GM04504 (cell line): ENCODE measurements around the gene TMEM200A.

Experiments used
- DNase-seq: peaks from one replicate; pipeline ENCODE4 v3.0.0-alpha.2; 2012; ENCODE audit warnings: low read depth

The TMEM200A gene

GRCh38 chr6:130377915-130378314, 12.1 kb downstream of the TMEM200A start:
- no peak for DNase-seq

- DNase-seq, result no peak
Observed at GRCh38 chr6:130379223-130379622, 13.4 kb downstream of the TMEM200A start.

GRCh38 chr6:130381012-130381411, 15.2 kb downstream of the TMEM200A start:
- no peak for DNase-seq

GRCh38 chr6:130381459-130382380, 15.9 kb downstream of the TMEM200A start:
- DNase-seq, result no peak

- no peak for DNase-seq
Observed at GRCh38 chr6:130382872-130383490, 17.2 kb downstream of the TMEM200A start.

GRCh38 chr6:130385064-130385695, 19.4 kb downstream of the TMEM200A start:
- DNase-seq, result no peak

GRCh38 chr6:130389142-130389541, 23.3 kb downstream of the TMEM200A start:
- DNase-seq, result no peak

- DNase-seq, result no peak
Observed at GRCh38 chr6:130390890-130391289, 25.1 kb downstream of the TMEM200A start.

GRCh38 chr6:130393306-130393705, 27.5 kb downstream of the TMEM200A start:
- DNase-seq, result no peak

- no peak for DNase-seq
Observed at GRCh38 chr6:130394246-130394645, 28.4 kb downstream of the TMEM200A start.

- DNase-seq, result no peak
Observed at GRCh38 chr6:130395164-130395563, 29.3 kb downstream of the TMEM200A start.

GRCh38 chr6:130396722-130397121, 30.9 kb downstream of the TMEM200A start:
- DNase-seq, result no peak

- DNase-seq, result no peak
Observed at GRCh38 chr6:130405549-130405948, 39.7 kb downstream of the TMEM200A start.

- DNase-seq, result no peak
Observed at GRCh38 chr6:130407032-130407431, 41.2 kb downstream of the TMEM200A start.

GRCh38 chr6:130409418-130410100, 43.7 kb downstream of the TMEM200A start:
- no peak for DNase-seq

- no peak for DNase-seq
Observed at GRCh38 chr6:130411481-130411880, 45.7 kb downstream of the TMEM200A start.

GRCh38 chr6:130412556-130413290, 46.9 kb downstream of the TMEM200A start:
- DNase-seq, result no peak

GRCh38 chr6:130417951-130418350, 52.1 kb downstream of the TMEM200A start:
- DNase-seq, result no peak

- no peak for DNase-seq
Observed at GRCh38 chr6:130420911-130421310, 55.1 kb downstream of the TMEM200A start.

GRCh38 chr6:130421585-130421984, 55.8 kb downstream of the TMEM200A start:
- DNase-seq, result peak; percentile 36

- DNase-seq, result no peak
Observed at GRCh38 chr6:130423044-130423443, 57.2 kb downstream of the TMEM200A start.

- no peak for DNase-seq
Observed at GRCh38 chr6:130424710-130425109, 58.9 kb downstream of the TMEM200A start.
